DND-41 (cell line): ENCODE results near the gene STK16.

ENCODE experiments used
- ATAC-seq: fragments of 200-7000 bp; cut with Tn5 transposase; 3 replicates; pipeline ENCODE4 v1.9.1; 2021; ENCODE audit warnings: low read depth; ENCODE audit not compliant: insufficient read depth
- DNase-seq: peaks from one replicate; pipeline ENCODE4 v3.0.0-alpha.2; 2020
- H2AFZ ChIP-seq: 2 replicates; pipeline ENCODE4 v1.6.0; 2012; ENCODE audit warnings: low read depth, low read length
- H3K27ac ChIP-seq: 2 replicates; pipeline ENCODE4 v1.5.1; 2012; ENCODE audit warnings: low read length, inconsistent platforms
- H3K27me3 ChIP-seq: fragments of 200-600 bp; sonication (generic); 2 replicates; pipeline ENCODE4 v1.6.0; 2012; ENCODE audit warnings: low read length, mild to moderate bottlenecking, inconsistent platforms; ENCODE audit not compliant: insufficient read depth, poor library complexity
- H3K36me3 ChIP-seq: 2 replicates; pipeline ENCODE4 v1.5.1; 2012; ENCODE audit warnings: low read length, inconsistent platforms; ENCODE audit not compliant: insufficient read depth
- H3K4me1 ChIP-seq: 2 replicates; pipeline ENCODE4 v1.5.1; 2012; ENCODE audit warnings: mild to moderate bottlenecking, low read length; ENCODE audit not compliant: insufficient read depth
- H3K4me2 ChIP-seq: 2 replicates; pipeline ENCODE4 v1.6.0; 2012; ENCODE audit warnings: mild to moderate bottlenecking, moderate library complexity, low read length, inconsistent platforms; ENCODE audit not compliant: insufficient read depth
- H3K4me3 ChIP-seq, 2 experiments: fragments of 200-600 bp in 1 of 2; shearing (Covaris generic) in 1 of 2; 2 replicates each; pipeline ENCODE4 v1.5.1; 2012 to 2016; ENCODE audit warnings: inconsistent platforms in 2 of 2, low read length in 2 of 2, mild to moderate bottlenecking in 2 of 2, low read depth in 1 of 2, moderate library complexity in 1 of 2
- H3K79me2 ChIP-seq: 2 replicates; pipeline ENCODE4 v1.6.0; 2012; ENCODE audit warnings: low read length, inconsistent platforms; ENCODE audit not compliant: insufficient read depth
- H3K9ac ChIP-seq: 2 replicates; pipeline ENCODE4 v1.6.0; 2012; ENCODE audit warnings: low read depth, mild to moderate bottlenecking, inconsistent platforms, low read length, moderate library complexity
- H3K9me3 ChIP-seq: 2 replicates; pipeline ENCODE4 v1.5.1; 2012; ENCODE audit warnings: low read length, moderate library complexity, mild to moderate bottlenecking, inconsistent platforms; ENCODE audit not compliant: insufficient read depth, severe bottlenecking
- H4K20me1 ChIP-seq: 2 replicates; pipeline ENCODE4 v1.6.0; 2012; ENCODE audit warnings: low read length; ENCODE audit not compliant: insufficient read depth
- EZH2 ChIP-seq: IDR thresholded peaks from 3 replicates; pipeline ENCODE4 v1.6.1; 2012; ENCODE audit warnings: borderline replicate concordance, low read depth, mild to moderate bottlenecking, moderate library complexity, low read length, inconsistent platforms; ENCODE audit not compliant: severe bottlenecking
- TF ChIP-seq, protein P1 (sequence below): IDR thresholded peaks from 2 replicates; pipeline ENCODE4 v1.5.1; 2012; ENCODE audit warnings: borderline replicate concordance, low read length, moderate library complexity, mild to moderate bottlenecking; ENCODE audit not compliant: poor library complexity, severe bottlenecking; ENCODE audit errors: extremely low read depth

The STK16 gene

DNA sequence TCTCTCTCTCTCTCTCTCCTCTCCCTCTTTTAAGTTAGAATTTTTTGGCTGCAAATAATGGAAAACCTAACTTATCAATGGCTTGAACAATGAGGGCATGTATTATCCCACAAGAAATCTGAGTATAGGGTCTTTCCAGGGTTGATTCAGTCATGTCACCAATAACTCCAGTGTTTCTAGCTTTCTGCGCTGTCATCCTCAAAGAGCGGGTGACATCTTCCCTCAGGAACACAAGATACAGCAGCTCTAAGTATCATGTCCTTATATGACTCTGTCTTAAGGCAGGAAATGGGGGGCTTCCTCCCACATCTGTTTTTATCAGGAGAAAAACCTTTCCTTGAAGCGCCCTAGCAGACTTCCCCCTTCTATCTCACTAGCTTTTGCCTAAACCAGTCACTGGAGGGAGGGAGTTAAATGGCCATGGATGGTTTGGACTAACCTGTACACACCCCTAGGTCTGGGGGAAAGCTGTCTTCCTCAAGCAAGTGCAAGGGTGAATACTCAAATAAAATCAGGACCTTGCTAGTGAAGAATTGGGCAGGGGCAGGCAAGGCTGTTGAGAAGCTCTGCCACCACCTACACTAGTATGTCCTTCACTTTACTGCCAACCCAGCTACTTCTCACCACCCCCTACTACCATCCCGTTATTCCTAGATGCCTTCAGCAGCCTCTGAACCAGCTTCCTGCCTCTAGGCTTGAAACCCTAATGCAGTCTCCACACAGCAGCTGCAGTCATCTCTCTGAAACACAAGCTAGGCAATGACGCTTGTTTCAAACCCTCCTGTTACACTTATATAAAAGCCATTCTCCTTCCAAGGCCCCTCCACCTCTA is 16.0 kb downstream of the STK16 start:
- Histone ChIP-seq H3K36me3 (no peaks in the 10 kb centered on the region), H3K27me3 (peaks cover 19% of the 10 kb centered on the region), H3K9ac (no peak overlapping the region), H3K27ac (no peak overlapping the region), H3K4me2 (no peak overlapping the region), H4K20me1 (no peaks in the 10 kb centered on the region), H3K9me3 (no peaks in the 10 kb centered on the region), H3K4me3 (no peak overlapping the region), H3K4me1 (0 out of 2 replicates have a peak, but pooled peaks cover 3% of the 10 kb centered on the region), H2AFZ (no peak overlapping the region), H3K79me2 (no peaks in the 10 kb centered on the region)
- no peak for DNase-seq
- TF ChIP-seq, protein P1, sequence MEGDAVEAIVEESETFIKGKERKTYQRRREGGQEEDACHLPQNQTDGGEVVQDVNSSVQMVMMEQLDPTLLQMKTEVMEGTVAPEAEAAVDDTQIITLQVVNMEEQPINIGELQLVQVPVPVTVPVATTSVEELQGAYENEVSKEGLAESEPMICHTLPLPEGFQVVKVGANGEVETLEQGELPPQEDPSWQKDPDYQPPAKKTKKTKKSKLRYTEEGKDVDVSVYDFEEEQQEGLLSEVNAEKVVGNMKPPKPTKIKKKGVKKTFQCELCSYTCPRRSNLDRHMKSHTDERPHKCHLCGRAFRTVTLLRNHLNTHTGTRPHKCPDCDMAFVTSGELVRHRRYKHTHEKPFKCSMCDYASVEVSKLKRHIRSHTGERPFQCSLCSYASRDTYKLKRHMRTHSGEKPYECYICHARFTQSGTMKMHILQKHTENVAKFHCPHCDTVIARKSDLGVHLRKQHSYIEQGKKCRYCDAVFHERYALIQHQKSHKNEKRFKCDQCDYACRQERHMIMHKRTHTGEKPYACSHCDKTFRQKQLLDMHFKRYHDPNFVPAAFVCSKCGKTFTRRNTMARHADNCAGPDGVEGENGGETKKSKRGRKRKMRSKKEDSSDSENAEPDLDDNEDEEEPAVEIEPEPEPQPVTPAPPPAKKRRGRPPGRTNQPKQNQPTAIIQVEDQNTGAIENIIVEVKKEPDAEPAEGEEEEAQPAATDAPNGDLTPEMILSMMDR, result no peak
- no peak for TF ChIP-seq EZH2
- no peak for ATAC-seq

DNA sequence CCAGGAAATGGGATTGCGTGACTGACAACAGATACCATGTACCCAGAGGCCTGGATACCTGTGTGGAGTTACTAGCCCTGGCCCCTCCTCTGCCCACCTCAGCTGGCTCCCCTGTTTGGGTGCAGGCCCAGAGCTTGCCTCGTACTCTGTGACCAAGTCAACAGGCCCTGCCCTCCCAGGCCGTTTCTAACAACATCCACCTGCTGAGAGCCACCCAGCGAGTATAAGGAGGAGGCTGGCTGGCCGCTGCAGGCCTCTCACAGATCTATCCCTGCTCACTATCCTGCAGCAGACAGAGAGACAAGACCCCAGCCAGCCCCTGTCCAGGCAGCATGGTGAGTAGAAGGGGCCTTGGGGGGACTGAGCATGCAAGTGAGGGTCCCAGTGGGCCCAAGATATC is 21.0 kb downstream of the STK16 start:
- DNase-seq, result no peak
- H3K9ac ChIP-seq, result no peak overlapping the region
- H3K9me3 ChIP-seq, result no peaks in the 10 kb centered on the region
- ATAC-seq, result no peak
- H2AFZ ChIP-seq, result no peak overlapping the region
- H3K4me3 ChIP-seq, result no peak overlapping the region
- H3K27ac ChIP-seq, result no peak overlapping the region
- H3K36me3 ChIP-seq, result no peaks in the 10 kb centered on the region
- no peak for TF ChIP-seq EZH2
- TF ChIP-seq, protein P1, result no peak
- H4K20me1 ChIP-seq, result no peaks in the 10 kb centered on the region
- 0 out of 2 replicates have a peak, but pooled peaks cover 2% of the 10 kb centered on the region for H3K4me1 ChIP-seq
- no peaks in the 10 kb centered on the region for H3K79me2 ChIP-seq
- H3K4me2 ChIP-seq, result no peak overlapping the region
- peaks cover 10% of the 10 kb centered on the region for H3K27me3 ChIP-seq

DNA sequence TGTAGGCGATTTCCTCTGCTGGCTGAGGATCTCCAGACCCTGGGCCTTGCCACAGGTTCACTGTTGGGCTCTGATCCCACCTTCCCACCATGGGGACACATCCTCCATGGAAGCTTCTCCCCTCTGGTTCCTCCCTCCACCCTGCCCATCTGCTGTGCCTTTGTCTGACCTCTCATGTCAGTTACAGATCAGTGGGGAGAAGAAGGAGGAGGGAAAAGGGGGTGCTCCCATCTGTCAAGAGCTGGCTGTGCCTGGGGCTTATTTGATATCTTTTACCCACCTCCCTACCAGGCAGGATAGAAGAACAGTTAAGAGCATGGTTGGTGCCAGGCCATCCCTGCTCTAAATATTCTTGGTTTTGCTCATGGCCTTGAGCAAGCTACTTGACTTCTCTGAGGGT is 21.6 kb downstream of the STK16 start:
- Histone ChIP-seq H3K4me2 (no peak overlapping the region), H3K36me3 (no peaks in the 10 kb centered on the region), H4K20me1 (no peaks in the 10 kb centered on the region), H3K4me3 (no peak overlapping the region), H3K9ac (no peak overlapping the region), H3K27me3 (peaks cover 11% of the 10 kb centered on the region), H3K27ac (no peak overlapping the region), H2AFZ (no peak overlapping the region), H3K9me3 (no peaks in the 10 kb centered on the region), H3K4me1 (no peaks in the 10 kb centered on the region), H3K79me2 (no peaks in the 10 kb centered on the region)
- TF ChIP-seq EZH2, result no peak
- TF ChIP-seq, protein P1, result no peak
- no peak for ATAC-seq
- DNase-seq, result no peak
